ENCODE measurements around the gene PIGZ. TPM values are rescaled to one million over a fixed set of nuclear protein-coding genes. Genes with fewer than 3 reads are reported as not detected.

PIGZ gene
- polyA plus RNA-seq, 10 donors = 0.54 to 1.7 (median 1.0) TPM

- no peak for DNase-seq
Measured at GRCh38 chr3:196927571-196928453, 40.8 kb downstream of the PIGZ start.

- no peak for DNase-seq
Measured at GRCh38 chr3:196920733-196921132, 47.9 kb downstream of the PIGZ start.

DNA sequence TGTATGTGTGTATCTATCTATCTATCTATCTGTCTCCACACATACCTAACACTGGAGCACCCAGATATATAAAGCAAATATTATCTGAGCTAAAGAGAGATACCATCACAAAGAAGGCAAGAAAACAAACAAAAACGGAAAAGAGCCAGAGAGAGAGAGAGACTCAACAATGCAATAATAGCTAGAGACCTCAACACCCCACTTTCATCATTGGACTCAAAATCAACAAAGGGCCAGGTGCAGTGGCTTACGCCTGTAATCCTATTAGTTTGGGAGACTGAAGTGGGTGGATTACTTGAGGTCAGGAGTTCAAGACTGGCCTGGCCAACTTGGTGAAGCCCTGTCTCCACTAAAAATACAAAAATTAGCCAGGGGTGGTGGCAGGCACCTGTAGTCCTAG, 49.7 kb downstream of the PIGZ start:
- DNase-seq = no peak

- no peak for DNase-seq
Measured at GRCh38 chr3:196916995-196917394, 51.6 kb downstream of the PIGZ start.

GRCh38 chr3:196916221-196916620, 52.4 kb downstream of the PIGZ start:
- DNase-seq = no peak

DNA sequence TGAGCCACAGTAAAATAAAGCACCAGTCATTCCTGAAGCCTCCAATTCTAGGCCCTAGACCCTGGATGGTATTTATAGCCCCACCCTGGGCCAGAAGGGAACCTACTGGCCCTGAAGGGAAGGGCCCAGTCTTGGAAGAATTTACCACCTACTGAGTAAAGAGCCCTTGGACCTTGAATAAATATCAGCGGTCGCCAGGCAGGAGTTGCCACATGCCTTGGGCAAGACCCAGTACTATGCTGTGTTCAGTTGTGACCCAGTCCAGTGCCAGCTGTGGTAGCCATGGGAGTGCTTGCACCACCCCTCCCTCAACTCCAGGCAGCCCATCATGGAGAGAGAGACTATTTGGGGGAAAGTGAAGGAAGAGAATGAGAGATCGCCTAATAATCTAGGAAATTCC, 53.3 kb downstream of the PIGZ start:
- DNase-seq = no peak

- no peak for DNase-seq
Measured at GRCh38 chr3:196914866-196915265, 53.8 kb downstream of the PIGZ start.

DNA sequence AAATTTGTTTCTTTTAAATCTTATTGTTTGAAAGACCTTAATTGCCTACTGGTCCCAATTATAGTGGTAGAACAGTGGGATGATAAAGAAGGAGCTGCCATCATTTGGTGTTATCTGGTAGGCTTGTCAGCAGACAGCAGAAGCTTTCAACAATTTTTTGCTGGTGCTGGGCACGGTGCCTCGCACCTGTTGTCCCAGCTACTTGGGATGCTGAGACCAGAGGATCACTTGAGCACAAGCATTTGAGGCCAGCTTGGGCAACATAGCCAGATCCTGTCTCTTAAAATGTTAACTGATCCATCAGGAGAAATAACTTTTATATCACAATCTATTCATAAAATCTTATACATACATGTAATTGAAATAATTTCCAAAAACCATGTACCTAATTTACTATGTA, 64.9 kb downstream of the PIGZ start:
- peak in 1 of 3 donors; percentile 2 for DNase-seq

DNA sequence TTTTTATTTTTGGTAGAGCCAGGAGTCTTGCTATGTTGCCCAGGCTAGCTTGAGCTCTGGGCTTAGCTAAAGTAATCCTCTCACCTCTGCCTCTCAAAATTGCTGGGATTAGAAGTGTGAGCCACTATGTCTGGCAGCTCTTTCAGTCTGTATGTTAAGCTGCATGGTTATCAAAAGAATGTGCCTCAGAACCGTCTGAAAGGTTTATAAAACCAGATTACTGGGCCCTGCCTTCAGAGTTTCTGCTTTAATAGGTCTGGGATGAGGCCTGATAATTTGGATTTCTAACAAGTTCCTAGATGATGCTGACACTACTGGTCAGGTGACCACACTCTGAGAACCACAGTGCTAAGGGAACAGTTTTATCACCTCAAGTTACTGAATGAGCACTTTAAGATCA, 66.3 kb downstream of the PIGZ start:
- no peak for DNase-seq

DNA sequence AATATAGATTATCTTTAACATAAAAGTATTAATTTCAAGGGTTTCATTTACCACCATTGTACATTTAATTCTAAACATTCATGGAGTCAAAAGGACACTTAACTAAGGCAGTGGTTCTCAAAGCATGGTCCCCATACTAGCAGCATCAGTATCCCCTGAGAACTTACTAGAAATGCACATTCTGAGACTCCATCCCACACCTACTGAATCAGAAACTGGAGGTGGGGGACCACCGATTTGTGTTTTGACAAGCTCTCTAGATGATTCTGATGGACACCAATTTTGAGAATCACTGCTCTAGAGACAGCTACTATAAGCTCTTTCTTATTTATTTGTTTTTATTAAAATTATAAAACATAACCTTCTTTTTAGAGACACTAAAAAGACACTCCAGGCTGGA, 66.9 kb downstream of the PIGZ start:
- DNase-seq = no peak

Other genes with a start within 250 kb of the PIGZ start
- gene PAK2, start 229.0 kb downstream of the PIGZ start, polyA plus RNA-seq (ENCODE audit: insufficient read length in 10 of 10) = 10 to 100 TPM; 45.2 to 66.3 (median 53.6) TPM
- gene SENP5, start 100.9 kb downstream of the PIGZ start, polyA plus RNA-seq (ENCODE audit: insufficient read length in 10 of 10) = 10 to 100 TPM; 12.9 to 25.3 (median 16.7) TPM
- gene NCBP2, start 26.3 kb downstream of the PIGZ start, polyA plus RNA-seq (ENCODE audit: insufficient read length in 10 of 10) = 10 to 100 TPM; 63.1 to 95.3 (median 73.6) TPM
- gene MELTF, start 61.0 kb upstream of the PIGZ start, polyA plus RNA-seq (ENCODE audit: insufficient read length in 10 of 10) = 10 to 100 TPM in 2 of 10 donors, 1 to 10 TPM in 8; 4.3 to 11.1 (median 6.7) TPM

Measured in muscle of back (tissue), 11 donors.